T47D (cell line): ENCODE results near the gene ING4.

Experiments
- DNase-seq, 2 experiments: peaks; one replicate each; pipeline versions ENCODE4 v3.0.0 to v3.0.0-alpha.2; 2011 to 2012; ENCODE audit warnings: low read depth in 1 of 2, low spot score in 1 of 2
- JUND ChIP-seq: IDR thresholded peaks from 2 replicates; pipeline ENCODE4 v1.6.1; 2012; ENCODE audit warnings: low read depth
- in situ Hi-C: cut with HindIII; loops from 2 replicates; pipeline ENCODE4 v1.10.0; 2016; ENCODE audit warnings: low sequenced_read_pairs, low pct_unique_long_range_greater_than_20kb

Gene ING4

DNA sequence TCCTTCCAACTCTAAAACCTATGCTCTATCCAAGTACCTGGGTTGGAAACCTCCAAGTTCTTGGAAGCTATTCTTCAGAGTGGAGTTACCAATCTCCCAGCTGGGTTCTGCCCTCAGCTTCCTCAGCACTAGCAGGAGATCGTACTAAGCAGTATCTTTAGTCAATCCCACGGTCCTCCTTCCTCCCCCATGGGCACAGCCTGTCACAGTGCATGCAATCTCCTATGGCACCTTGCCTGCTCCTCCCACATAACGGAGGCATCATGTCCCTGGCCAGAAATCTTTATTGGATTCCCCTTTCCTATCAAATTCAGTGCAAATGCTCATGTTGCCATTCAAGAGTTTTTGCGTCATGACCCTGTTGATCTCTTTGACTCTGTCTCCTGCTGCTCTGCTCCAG, 21.8 kb downstream of the ING4 start:
- DNase-seq: no peak
- TF ChIP-seq JUND: no peak
- in situ Hi-C loops: no loop called here

DNA sequence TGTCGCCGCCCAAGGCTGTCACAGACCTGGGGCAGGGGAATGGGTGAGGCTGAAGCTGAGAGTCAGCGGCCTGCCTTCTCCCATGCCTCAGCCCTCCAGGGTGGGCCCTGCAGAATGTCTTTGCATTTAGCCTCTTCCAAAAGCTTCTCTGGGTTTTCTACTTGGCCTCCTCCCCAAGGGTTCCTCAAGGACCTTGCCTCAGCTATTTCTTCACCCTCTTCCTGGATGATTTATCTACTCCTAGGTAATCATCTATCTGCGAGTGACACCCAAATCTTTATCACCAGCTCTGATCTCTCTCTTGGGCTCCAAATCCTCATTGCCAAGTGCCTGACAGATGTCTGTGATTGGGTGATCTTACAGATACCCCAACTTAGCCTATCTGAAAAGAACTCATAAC, 22.4 kb downstream of the ING4 start:
- in situ Hi-C loops: no loop called here
- no peak for DNase-seq

DNA sequence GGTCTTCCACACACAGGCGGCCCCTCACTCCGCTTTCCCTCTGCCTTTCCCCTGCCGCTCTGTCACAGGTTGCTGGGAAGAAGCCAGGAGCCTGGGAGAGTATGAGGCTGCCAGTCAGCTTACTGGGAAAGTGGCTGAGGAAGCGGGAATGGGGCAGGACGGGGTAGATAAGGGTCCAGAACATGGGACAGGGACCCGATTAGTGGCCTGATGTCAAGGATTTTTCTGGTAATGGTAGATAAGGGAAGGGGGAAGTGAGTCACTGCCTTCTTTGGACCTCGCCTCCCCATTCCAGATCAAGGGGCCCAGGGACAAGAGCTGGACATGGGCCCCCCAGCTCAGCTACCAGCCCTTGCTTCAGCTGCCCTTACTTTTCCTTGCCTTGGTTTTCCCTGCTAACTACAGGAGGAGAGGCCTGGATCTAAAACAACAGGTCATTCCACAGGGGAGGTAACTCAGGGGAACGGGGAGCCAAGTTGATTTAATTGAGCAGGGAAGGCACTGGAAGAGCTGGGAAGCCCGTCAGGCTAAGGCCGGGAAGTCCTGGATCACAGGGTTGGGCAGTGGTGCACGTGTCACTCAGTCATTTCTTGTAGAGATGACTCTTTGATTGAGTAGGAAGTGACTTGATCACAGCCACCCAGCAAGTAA, 23.6 kb downstream of the ING4 start:
- DNase-seq: no peak
- no peak for TF ChIP-seq JUND
- in situ Hi-C loops: no loop called here

More for the DNA sequence above, 22.4 kb downstream of the ING4 start:
- no peak for TF ChIP-seq JUND

DNA sequence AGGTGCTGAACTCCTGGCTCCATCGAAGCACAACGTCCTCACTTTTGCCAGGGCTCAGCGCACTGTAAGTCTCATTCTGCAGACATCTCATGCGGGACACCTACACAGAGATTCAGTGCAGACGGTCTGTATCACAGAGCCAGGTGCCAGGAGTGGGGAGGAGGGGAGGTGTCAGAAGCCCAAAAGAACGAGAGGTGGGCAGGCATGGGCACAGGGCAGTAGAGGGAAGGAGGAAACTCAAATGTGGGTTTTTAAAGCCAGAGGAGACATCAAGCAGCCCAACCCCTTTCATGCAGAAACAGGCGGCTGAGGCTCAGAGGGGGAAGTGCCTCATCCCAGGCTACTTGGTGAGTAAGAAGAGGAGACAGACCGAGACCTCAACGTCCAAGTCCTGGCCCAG, 24.6 kb downstream of the ING4 start:
- TF ChIP-seq JUND: no peak
- in situ Hi-C loops: no loop called here
- DNase-seq: no peak

DNA sequence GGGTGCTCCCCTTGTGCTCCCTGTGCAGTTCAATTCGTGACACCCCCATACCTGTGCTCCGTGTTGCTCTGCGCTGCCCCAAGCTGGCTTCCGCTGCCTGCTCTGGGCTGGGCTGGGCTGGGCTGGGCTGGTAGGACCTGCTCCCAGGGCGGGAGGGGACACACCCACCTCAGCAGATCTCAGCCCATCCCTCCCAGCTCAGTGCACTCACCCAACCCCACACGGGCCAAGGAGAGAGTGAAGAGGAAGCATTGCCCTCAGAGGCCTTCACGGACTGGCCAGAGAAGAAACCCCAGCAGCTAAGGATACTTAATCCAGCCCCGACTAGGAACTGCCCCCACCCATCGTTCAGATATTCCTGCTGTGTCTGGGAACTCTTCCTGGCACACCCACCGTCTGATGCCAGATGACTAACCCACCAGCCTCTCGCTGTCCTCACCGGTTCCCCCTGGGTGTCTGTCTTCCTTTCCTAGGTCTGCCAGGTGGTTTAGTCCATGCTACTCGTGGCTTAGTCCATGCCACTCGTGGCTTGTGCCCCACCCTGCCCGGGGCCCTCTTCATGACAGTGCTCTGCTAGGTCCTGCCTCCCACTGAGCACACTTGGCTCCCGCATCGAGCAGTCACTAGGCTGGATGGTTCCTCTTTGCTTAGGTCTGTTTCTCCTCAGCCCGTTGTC, 26.9 kb downstream of the ING4 start, which contains the start of gene LPAR5:
TSS of gene LPAR5 (minus strand) at position 104 of the 676 bp plus-strand sequence. CDS start 14,711 bp downstream, outside the sequence.
- no peak for DNase-seq
- in situ Hi-C loops: no loop called here
- TF ChIP-seq JUND: no peak

DNA sequence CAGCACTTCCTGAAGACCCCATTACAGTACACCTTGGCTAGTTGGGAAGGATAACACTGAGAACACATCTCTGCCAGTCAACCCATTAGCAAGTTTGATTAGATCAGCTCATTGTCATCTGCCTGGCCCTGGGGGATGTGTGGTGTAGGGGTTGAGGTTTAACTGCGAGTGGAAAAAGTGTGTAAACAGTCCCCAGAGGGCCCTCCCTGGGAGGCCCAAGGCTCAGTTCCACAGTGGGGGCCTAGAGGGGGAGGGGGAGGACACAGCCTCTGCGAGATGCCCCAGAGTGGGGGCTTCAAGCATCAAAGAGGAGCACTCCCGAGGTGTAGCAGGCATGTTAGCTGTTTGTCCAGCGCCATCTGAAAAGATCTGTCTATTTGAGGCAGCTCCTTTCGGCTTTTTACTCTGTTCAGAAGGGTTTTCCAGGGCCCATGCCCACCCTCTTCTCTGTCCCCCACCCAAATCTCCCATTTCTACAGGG, 27.5 kb downstream of the ING4 start:
- in situ Hi-C loops: no loop called here
- no peak for DNase-seq
- TF ChIP-seq JUND: no peak

DNA sequence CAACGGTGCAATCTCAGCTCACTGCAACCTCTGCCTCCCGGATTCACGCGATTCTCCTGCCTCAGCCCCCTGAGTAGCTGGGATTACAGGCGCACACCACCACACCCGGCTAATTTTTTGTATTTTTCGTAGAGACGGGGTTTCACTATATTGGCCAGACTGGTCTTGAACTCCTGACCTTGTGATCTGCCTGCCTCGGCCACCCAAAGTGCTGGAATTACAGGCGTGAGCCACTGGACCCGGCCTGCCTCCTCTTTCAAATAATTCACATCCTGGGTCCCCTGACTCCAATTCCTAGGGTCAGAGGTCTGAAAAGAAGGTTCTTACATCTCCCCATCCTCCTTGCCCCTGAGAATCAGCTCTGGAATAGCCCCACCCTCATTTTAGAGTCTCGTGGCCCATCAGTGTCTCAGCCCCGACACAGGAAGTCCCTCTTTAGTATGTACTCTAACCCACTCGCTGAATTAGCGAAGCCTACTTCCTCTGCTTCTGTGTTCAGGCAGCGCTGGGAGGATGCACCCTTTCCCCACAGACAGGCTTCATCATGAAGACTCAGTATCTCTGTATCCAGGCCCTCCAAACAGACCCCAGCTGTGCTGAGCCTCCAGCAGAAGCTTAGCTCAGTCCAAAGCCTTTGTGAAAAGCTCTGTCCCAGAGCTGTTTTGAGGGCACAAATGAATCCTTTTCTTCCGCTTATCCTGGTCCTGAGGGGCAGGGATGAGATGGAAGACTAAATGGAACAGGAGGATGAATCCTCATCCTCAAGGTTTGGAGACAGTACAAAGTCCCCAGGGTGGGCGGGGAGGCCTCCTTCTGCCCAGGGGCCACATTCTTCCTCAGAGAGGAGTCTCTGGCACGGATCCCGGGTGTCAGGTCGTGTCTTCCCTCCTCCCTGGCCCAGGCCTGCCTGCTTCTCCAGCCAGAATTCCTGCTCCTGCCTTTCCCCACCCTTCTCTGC, 30.6 kb downstream of the ING4 start:
- in situ Hi-C loops: no loop called here
- no peak for TF ChIP-seq JUND
- DNase-seq: no peak

DNA sequence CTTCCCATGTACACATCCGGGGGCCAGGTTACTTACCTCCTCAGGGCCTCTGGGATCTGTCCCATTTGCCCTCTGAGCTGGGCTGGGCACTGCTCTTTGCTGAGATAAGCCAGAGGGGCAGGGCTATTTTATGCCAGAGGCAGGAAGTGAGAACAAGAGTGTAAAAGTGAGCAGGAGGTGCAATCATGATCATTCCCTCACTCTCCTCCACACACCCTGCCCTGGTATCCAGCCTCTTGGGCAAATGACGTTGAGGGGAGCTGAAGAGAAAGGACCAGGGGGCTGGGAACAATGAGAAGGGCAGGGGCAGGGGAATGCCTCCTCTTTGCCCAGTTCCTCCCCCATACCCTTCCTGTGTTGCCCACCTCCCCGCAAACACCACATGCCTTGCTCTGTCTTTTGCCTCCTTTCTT, 31.4 kb downstream of the ING4 start:
- in situ Hi-C loops: no loop called here
- DNase-seq: no peak
- TF ChIP-seq JUND: no peak

DNA sequence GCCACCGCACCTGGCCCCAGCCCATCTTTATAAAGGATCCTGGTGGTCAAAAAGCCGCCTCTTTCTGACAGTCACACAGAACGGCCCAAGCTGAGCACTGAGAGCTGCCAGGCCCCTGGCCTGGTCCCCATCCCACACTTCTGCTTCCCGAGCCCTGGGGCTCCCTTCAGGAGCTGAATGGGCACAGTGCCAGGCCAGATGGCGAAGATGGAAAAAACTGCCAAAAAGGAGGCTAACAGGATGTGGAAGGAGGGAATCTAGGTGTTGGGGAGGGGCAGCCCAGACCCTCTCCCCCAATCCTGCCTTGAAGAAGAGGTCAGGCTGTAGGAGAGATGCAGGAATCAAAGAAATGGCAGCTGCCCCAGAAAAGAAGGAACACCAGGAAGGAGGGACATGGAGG, 32.2 kb downstream of the ING4 start:
- no peak for DNase-seq
- TF ChIP-seq JUND: no peak
- in situ Hi-C loops: no loop called here

DNA sequence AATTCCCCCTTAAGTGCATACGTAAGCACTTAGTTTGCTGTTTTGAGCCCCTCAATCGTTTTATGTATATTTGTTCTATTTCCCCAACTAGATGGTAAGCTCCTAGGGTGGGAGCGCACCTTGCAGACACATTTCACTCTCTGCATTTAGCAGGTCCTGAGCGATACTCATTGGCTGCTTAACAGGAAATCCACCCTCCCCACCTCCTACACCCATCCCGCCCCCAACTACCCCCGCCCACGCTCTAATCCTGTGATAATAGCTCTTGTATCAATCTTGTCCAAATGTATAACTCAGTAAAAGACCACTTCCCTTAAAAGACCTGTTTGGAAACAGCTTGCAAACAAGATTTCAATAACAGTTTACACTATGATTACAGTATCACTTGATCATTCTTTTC, 35.3 kb downstream of the ING4 start:
- DNase-seq: no peak

DNA sequence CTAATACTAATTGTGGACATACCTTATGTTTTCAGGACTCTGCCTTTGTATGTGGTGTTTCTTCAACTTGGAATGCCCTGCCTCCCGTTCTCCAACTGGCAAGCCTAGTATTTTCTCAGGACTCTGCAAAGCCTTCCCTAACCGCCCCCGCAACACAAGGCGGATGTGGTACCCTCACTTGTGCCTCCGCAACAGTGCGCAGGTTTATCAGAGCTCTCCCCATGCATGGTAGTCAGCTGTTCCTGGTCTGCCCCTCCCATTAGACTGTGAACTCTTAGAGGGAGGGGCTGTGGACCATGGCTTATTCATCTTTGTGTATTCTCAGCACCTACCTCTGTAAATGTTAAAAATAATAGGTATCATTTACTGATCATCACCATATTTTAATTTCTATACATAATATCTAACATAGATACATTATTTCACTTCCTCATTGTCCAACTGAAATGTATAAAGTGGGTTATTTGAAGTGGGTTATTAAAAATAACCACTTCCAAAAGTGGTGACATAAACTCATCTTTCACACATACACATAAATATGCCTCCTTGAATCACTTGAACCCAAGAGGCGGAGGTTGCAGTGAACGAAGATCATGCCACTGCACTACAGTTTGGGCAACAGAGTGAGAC, 36.1 kb downstream of the ING4 start:
- no peak for TF ChIP-seq JUND
- in situ Hi-C loops: no loop called here
- DNase-seq: no peak

More for the DNA sequence above, 35.3 kb downstream of the ING4 start:
- in situ Hi-C loops: no loop called here
- TF ChIP-seq JUND: no peak

DNA sequence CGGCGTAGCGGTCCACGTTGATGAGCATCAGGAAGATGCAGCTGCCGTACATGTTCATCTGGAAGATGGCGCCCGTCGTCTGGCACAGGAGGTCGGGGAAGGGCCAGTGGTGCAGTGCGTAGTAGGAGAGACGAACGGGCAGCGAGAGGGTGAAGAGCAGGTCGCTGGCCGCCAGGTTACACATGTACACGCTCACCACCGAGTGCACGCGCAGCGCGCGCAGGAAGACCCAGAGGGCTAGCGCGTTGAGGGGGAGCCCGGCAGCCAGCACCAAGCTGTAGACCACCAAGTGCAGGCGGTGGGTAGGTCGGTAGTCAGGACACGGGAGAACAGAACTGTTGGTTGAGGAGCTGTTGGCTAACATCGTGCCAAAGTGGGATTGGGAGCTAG, 42.0 kb downstream of the ING4 start:
- no peak for TF ChIP-seq JUND
- DNase-seq: no peak
- in situ Hi-C loops: no loop called here
